SK-N-SH (cell line): ENCODE data around the gene C16orf95.
A peak's percentile ranks its signal among the peaks of the same experiment; 100 is the strongest.

Experiments used
- EP300 ChIP-seq, 2 experiments: IDR thresholded peaks; 2 replicates each; pipeline versions ENCODE4 v1.4.0 to v1.6.1; 2012; ENCODE audit warnings: borderline replicate concordance in 1 of 2, low read depth in 1 of 2, low read length in 1 of 2
- EZH2phosphoT487 ChIP-seq: fragments of 200-600 bp; sonication (generic); IDR thresholded peaks from 2 replicates; pipeline ENCODE4 v1.6.1; 2017; ENCODE audit warnings: low read depth, mixed run types, mild to moderate bottlenecking, antibody characterized with exemption, moderate library complexity, borderline replicate concordance
- NFIC ChIP-seq: IDR thresholded peaks from 2 replicates; pipeline ENCODE4 v1.4.0; 2012; ENCODE audit warnings: borderline replicate concordance
- SIN3A ChIP-seq: IDR thresholded peaks from 2 replicates; pipeline ENCODE4 v1.6.1; 2012; ENCODE audit warnings: low read depth, mild to moderate bottlenecking, low read length, moderate library complexity, borderline replicate concordance
- YY1 ChIP-seq: IDR thresholded peaks from 2 replicates; pipeline ENCODE4 v1.4.0; 2012; ENCODE audit warnings: low read depth, mild to moderate bottlenecking
- TF ChIP-seq, protein P1 (sequence below): IDR thresholded peaks from 2 replicates; pipeline ENCODE4 v1.4.0; 2012; ENCODE audit warnings: low read depth
- TF ChIP-seq, protein P2 (sequence below): fragments of 200-600 bp; sonication (generic); IDR thresholded peaks from 2 replicates; pipeline ENCODE4 v1.6.1; 2017; ENCODE audit warnings: antibody characterized with exemption, mild to moderate bottlenecking, moderate library complexity
- TF ChIP-seq, protein P3 (sequence below): IDR thresholded peaks from 2 replicates; pipeline ENCODE4 v1.6.1; 2012; ENCODE audit warnings: mild to moderate bottlenecking, low read depth, low read length, moderate library complexity

DNA sequence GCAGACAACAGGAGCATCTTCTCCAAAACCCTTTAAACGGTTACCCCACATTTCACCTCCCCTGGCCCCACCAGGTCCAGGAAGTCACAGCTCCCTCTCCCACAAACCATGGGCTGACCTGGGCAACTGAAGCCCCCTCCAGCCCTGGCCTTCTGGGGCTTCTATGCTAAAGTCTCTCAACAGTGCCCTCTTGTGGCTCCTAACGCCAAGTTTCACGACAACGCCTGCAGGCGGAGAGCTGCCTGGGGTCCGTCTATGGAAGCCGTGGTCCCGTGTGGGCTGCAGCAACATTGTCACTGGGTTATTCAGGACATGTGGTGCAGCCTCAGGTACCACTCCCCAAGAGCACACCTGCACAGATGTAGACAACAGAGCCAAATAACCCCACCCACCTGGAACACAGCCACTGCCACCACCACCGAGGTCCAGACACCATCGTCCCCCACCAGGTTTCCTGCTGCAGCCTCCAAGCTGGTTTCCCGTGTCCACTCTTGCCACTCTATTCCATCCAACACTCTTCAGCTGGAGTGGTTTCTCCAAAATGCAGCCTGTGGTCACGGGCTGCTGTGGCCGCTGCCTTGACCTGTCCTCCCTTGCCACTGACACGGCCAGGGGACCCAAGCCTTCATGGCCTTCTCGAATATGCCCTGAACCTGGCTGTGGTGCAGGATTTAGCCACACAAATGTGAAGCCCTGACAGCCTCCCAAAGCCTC is 19.1 kb downstream of the C16orf95 start:
- TF ChIP-seq, protein P1, sequence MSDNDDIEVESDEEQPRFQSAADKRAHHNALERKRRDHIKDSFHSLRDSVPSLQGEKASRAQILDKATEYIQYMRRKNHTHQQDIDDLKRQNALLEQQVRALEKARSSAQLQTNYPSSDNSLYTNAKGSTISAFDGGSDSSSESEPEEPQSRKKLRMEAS, result no peak
- TF ChIP-seq NFIC (no peak), EP300 (IDR thresholded peaks at IDR 0.05; ENCODE audit: borderline replicate concordance in 1 of 2, low read depth in 1 of 2, low read length in 1 of 2) (no peak), YY1 (no peak), EZH2phosphoT487 (no peak), SIN3A (no peak)
- TF ChIP-seq, protein P2, sequence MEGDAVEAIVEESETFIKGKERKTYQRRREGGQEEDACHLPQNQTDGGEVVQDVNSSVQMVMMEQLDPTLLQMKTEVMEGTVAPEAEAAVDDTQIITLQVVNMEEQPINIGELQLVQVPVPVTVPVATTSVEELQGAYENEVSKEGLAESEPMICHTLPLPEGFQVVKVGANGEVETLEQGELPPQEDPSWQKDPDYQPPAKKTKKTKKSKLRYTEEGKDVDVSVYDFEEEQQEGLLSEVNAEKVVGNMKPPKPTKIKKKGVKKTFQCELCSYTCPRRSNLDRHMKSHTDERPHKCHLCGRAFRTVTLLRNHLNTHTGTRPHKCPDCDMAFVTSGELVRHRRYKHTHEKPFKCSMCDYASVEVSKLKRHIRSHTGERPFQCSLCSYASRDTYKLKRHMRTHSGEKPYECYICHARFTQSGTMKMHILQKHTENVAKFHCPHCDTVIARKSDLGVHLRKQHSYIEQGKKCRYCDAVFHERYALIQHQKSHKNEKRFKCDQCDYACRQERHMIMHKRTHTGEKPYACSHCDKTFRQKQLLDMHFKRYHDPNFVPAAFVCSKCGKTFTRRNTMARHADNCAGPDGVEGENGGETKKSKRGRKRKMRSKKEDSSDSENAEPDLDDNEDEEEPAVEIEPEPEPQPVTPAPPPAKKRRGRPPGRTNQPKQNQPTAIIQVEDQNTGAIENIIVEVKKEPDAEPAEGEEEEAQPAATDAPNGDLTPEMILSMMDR, result peak; percentile 62
- TF ChIP-seq, protein P3, sequence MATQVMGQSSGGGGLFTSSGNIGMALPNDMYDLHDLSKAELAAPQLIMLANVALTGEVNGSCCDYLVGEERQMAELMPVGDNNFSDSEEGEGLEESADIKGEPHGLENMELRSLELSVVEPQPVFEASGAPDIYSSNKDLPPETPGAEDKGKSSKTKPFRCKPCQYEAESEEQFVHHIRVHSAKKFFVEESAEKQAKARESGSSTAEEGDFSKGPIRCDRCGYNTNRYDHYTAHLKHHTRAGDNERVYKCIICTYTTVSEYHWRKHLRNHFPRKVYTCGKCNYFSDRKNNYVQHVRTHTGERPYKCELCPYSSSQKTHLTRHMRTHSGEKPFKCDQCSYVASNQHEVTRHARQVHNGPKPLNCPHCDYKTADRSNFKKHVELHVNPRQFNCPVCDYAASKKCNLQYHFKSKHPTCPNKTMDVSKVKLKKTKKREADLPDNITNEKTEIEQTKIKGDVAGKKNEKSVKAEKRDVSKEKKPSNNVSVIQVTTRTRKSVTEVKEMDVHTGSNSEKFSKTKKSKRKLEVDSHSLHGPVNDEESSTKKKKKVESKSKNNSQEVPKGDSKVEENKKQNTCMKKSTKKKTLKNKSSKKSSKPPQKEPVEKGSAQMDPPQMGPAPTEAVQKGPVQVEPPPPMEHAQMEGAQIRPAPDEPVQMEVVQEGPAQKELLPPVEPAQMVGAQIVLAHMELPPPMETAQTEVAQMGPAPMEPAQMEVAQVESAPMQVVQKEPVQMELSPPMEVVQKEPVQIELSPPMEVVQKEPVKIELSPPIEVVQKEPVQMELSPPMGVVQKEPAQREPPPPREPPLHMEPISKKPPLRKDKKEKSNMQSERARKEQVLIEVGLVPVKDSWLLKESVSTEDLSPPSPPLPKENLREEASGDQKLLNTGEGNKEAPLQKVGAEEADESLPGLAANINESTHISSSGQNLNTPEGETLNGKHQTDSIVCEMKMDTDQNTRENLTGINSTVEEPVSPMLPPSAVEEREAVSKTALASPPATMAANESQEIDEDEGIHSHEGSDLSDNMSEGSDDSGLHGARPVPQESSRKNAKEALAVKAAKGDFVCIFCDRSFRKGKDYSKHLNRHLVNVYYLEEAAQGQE, result no peak
